Keratinocyte (primary cell): ENCODE results near the gene UROC1. TPM values are rescaled to one million over a fixed set of nuclear protein-coding genes. Genes with fewer than 3 reads are reported as not detected.

Source experiments
- DNase-seq: peaks from one replicate; pipeline ENCODE4 v3.0.0-alpha.2; 2011; ENCODE audit warnings: low read depth, missing footprints, low spot score
- FAIRE-seq: peaks from 2 replicates; lab custom pipeline; 2011; peaks lifted over from hg19 to GRCh38; lab: Jason Lieb, UNC
- H2AFZ ChIP-seq: 2 replicates; pipeline ENCODE4 v1.6.0; 2012; ENCODE audit warnings: low read length, control low read depth, inconsistent platforms; ENCODE audit not compliant: control insufficient read depth
- H3K27ac ChIP-seq: 2 replicates; pipeline ENCODE4 v1.5.1; 2011; ENCODE audit warnings: low read length; ENCODE audit not compliant: control insufficient read depth, insufficient read depth
- H3K27me3 ChIP-seq: 3 replicates; pipeline ENCODE4 v1.6.0; 2011; ENCODE audit warnings: low read length; ENCODE audit not compliant: control insufficient read depth, insufficient read depth; ENCODE audit errors: extremely low read depth
- H3K36me3 ChIP-seq, 2 experiments: 2 replicates in 1 of 2; 3 replicates in 1 of 2; pipeline ENCODE4 v1.5.1; 2011; ENCODE audit warnings: low read length in 2 of 2, mild to moderate bottlenecking in 1 of 2; ENCODE audit not compliant: control insufficient read depth in 2 of 2, insufficient read depth in 2 of 2; ENCODE audit errors: extremely low read depth in 1 of 2
- H3K4me1 ChIP-seq: 3 replicates; pipeline ENCODE4 v1.5.1; 2011; ENCODE audit warnings: low read length; ENCODE audit not compliant: control insufficient read depth, insufficient read depth; ENCODE audit errors: extremely low read depth
- H3K4me2 ChIP-seq: 3 replicates; pipeline ENCODE4 v1.6.0; 2011; ENCODE audit warnings: low read depth, low read length; ENCODE audit not compliant: control insufficient read depth, insufficient read depth; ENCODE audit errors: extremely low read depth
- H3K4me3 ChIP-seq, 3 experiments: fragments of 200-600 bp in 1 of 3; sonication (generic) in 1 of 3; 2 replicates in 2 of 3; 3 replicates in 1 of 3; pipeline ENCODE4 v1.5.1; 2011 to 2016; ENCODE audit warnings: low read length in 3 of 3, mild to moderate bottlenecking in 3 of 3, control low read depth in 2 of 3, inconsistent platforms in 1 of 3, low read depth in 1 of 3, mixed read lengths in 1 of 3, mixed run types in 1 of 3, moderate library complexity in 1 of 3; ENCODE audit not compliant: control insufficient read depth in 2 of 3, insufficient read depth in 2 of 3; ENCODE audit errors: extremely low read depth in 1 of 3
- H3K79me2 ChIP-seq: 2 replicates; pipeline ENCODE4 v1.6.0; 2012; ENCODE audit warnings: low read length; ENCODE audit not compliant: control insufficient read depth, insufficient read depth
- H3K9ac ChIP-seq: 3 replicates; pipeline ENCODE4 v1.6.0; 2011; ENCODE audit warnings: low read length; ENCODE audit not compliant: control insufficient read depth, insufficient read depth; ENCODE audit errors: extremely low read depth
- H3K9me1 ChIP-seq: 3 replicates; pipeline ENCODE4 v1.6.0; 2011; ENCODE audit warnings: low read length; ENCODE audit not compliant: control insufficient read depth, insufficient read depth; ENCODE audit errors: extremely low read depth
- H3K9me3 ChIP-seq: 2 replicates; pipeline ENCODE4 v1.5.1; 2012; ENCODE audit warnings: low read depth, low read length; ENCODE audit not compliant: control insufficient read depth
- H4K20me1 ChIP-seq: 3 replicates; pipeline ENCODE4 v1.6.0; 2011; ENCODE audit warnings: low read length; ENCODE audit not compliant: control insufficient read depth, insufficient read depth; ENCODE audit errors: extremely low read depth
- CTCF ChIP-seq, 3 experiments: IDR thresholded peaks in 1 of 3; conservative IDR thresholded peaks in 1 of 3; optimal IDR thresholded peaks in 1 of 3; 2 replicates in 2 of 3; 3 replicates in 1 of 3; pipeline versions ENCODE3 to v1.5.1; 2011; ENCODE audit warnings: low read length in 3 of 3, mild to moderate bottlenecking in 3 of 3, moderate library complexity in 2 of 3, control low read depth in 1 of 3, inconsistent platforms in 1 of 3; ENCODE audit not compliant: insufficient read depth in 2 of 3; ENCODE audit errors: extremely low read depth in 1 of 3
- EZH2 ChIP-seq: IDR thresholded peaks from one replicate; pipeline ENCODE4 v1.6.1; 2012; ENCODE audit warnings: inconsistent platforms, mild to moderate bottlenecking, low read length, moderate library complexity
- dilution Hi-C: fragments of 300-500 bp; cut with MboI; formaldehyde crosslinking; loops from one replicate; pipeline ENCODE4 v1.7.0; 2020; ENCODE audit warnings: low sequenced_read_pairs; ENCODE audit not compliant: extremely low pct_ligation_motif_present
- polyA plus RNA-seq, 5 experiments: library from polyadenylated mRNA; depleted of rRNA in 3 of 5; stranded (reverse) in 3 of 5; stranded (forward) in 1 of 5; unstranded in 1 of 5; fragments of >200 nt; gene quantifications; 1 replicate in 1 of 5; 2 replicates in 3 of 5; 3 replicates in 1 of 5; pipeline versions ENCODE4 v1.2.1 to v1.2.3, GENCODE V29; 2011 to 2012; ENCODE audit warnings: missing spikeins in 2 of 5, low read depth in 1 of 5, low replicate concordance in 1 of 5

Gene UROC1
- polyA plus RNA-seq, 1 donor (not counting 4 experiments of a cell fraction or from before 2014, with no cell fraction given), result not detected

DNA sequence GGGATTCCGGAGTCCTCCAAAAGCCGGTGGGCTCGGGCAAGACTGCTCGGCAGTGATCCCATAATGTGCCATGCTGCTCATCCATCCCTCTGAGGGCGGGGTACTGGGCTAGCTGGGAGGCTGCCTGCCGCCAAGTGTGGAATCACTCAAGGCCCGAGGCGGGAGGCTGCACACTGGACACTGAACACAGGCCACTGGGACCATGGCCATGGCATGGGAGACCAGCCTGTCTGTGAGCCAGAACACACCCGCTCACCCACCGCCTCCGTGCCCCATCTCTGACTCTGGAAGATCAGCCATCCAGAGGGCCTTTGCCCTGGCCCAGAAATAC is 39.8 kb upstream of the UROC1 start:
- Histone ChIP-seq H3K27me3 (no peaks in the 10 kb centered on the region), H3K9me3 (no peaks in the 10 kb centered on the region), H3K9me1 (no peaks in the 10 kb centered on the region), H3K9ac (no peak overlapping the region), H3K36me3 (no peaks in the 10 kb centered on the region), H3K79me2 (no peaks in the 10 kb centered on the region), H3K4me1 (no peaks in the 10 kb centered on the region), H4K20me1 (no peaks in the 10 kb centered on the region), H3K4me3 (no peak overlapping the region), H2AFZ (no peak overlapping the region), H3K27ac (no peak overlapping the region), H3K4me2 (no peak overlapping the region)
- DNase-seq (no peak), FAIRE-seq (no peak)
- TF ChIP-seq EZH2, result no peak
- no peak for TF ChIP-seq CTCF (optimal IDR thresholded peaks at IDR 0.05 in 1 of 3, IDR thresholded peaks at IDR 0.05 in 1 of 3, conservative IDR thresholded peaks at IDR 0.05 in 1 of 3; ENCODE audit: extremely low read depth in 1 of 3, insufficient read depth in 2 of 3, low read length in 3 of 3)
- dilution Hi-C loops, result no loop called here

GRCh38 chr3:126556637-126557414 is 39.3 kb upstream of the UROC1 start:
- Histone ChIP-seq H3K27ac (no peak overlapping the region), H3K4me1 (no peaks in the 10 kb centered on the region), H3K9me1 (no peaks in the 10 kb centered on the region), H3K4me3 (no peak overlapping the region), H3K27me3 (no peaks in the 10 kb centered on the region), H4K20me1 (no peaks in the 10 kb centered on the region), H3K9ac (no peak overlapping the region), H3K36me3 (no peaks in the 10 kb centered on the region), H3K4me2 (no peak overlapping the region), H2AFZ (no peak overlapping the region), H3K9me3 (no peaks in the 10 kb centered on the region), H3K79me2 (no peaks in the 10 kb centered on the region)
- TF ChIP-seq CTCF (optimal IDR thresholded peaks at IDR 0.05 in 1 of 3, IDR thresholded peaks at IDR 0.05 in 1 of 3, conservative IDR thresholded peaks at IDR 0.05 in 1 of 3; ENCODE audit: extremely low read depth in 1 of 3, insufficient read depth in 2 of 3, low read length in 3 of 3) (no peak), EZH2 (no peak)
- dilution Hi-C loops, result no loop called here
- no peak for DNase-seq
- no peak for FAIRE-seq
